NCI-H187 (cell line): ENCODE data around the gene APOC1.
A peak's percentile ranks its signal among the peaks of the same experiment; 100 is the strongest.
"Not testable (repeated sequence)": the region's sequence is repeated elsewhere in the genome, so short reads cannot be mapped to it uniquely, and the experiment has no call there.

Experiments
- DNase-seq, 2 experiments: peaks; one replicate each; lab custom pipeline; 2025; lab: John Stamatoyannopoulos, UW

The APOC1 gene

DNA sequence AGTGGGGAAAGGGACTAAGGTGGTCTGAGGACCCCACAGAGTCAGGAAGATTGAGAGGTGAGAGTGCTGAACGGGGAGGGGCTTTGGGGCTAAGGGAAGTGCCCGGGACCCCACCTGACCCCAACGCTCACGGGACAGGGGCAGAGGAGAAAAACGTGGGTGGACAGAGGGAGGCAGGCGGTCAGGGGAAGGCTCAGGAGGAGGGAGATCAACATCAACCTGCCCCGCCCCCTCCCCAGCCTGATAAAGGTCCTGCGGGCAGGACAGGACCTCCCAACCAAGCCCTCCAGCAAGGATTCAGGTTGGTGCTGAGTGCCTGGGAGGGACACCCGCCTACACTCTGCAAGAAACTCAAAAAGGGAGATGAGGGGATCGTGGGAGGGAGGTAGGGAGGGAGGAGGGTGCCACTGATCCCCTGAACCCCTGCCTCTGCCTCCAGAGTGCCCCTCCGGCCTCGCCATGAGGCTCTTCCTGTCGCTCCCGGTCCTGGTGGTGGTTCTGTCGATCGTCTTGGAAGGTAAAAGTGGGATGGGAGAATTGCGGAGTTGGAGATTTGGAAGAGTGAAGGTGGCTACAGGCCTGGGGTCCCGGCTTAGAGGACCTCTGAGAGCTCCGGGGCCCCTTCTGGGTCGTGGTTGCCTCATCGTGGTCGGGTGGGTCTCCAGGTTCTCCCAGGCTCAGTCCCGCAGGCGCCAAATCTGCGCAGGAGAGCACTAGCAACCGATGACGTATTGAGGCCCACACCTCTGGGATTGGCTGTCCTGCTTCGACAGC, at the start of gene APOC1:
TSS of gene APOC1 (plus strand) at position 176 of the 774 bp plus-strand sequence. CDS start at position 460, 284 bp downstream.
- peak; percentile 33 to 68 for DNase-seq

DNA sequence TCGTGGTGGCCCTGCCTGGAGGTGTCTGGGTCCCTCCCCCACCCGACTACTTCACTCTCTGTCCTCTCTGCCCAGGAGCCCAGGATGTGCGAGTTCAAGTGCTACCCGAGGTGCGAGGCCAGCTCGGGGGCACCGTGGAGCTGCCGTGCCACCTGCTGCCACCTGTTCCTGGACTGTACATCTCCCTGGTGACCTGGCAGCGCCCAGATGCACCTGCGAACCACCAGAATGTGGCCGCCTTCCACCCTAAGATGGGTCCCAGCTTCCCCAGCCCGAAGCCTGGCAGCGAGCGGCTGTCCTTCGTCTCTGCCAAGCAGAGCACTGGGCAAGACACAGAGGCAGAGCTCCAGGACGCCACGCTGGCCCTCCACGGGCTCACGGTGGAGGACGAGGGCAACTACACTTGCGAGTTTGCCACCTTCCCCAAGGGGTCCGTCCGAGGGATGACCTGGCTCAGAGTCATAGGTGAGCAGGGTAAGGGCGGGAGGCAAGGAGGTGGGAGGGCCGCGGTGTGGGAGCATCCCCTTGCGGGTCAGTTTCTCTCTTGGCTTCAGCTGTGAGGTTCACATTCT, 49.1 kb upstream of the APOC1 start:
- no peak for DNase-seq

DNA sequence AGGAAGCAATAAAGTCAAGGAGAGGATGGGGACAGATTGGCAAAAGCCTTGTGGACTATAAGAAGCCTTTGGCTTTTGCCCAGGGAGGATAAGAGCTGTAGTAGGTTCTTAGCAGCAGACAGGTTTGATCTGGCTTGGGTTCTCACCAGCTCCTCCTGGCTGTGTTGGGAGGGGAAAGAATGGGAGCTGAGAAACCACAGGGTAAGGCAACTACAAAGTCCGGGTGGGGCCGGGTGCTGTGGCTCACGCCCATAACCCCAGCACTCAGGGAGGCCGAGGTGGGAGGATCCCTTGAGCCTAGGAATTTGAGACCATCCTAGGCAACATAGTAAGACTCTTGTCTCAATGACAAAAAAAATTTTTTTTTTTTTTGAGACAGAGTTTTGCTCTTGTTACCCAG, 47.7 kb upstream of the APOC1 start:
- no peak for DNase-seq

- DNase-seq: no peak
Observed at GRCh38 chr19:44867578-44867977, 46.8 kb upstream of the APOC1 start.

DNA sequence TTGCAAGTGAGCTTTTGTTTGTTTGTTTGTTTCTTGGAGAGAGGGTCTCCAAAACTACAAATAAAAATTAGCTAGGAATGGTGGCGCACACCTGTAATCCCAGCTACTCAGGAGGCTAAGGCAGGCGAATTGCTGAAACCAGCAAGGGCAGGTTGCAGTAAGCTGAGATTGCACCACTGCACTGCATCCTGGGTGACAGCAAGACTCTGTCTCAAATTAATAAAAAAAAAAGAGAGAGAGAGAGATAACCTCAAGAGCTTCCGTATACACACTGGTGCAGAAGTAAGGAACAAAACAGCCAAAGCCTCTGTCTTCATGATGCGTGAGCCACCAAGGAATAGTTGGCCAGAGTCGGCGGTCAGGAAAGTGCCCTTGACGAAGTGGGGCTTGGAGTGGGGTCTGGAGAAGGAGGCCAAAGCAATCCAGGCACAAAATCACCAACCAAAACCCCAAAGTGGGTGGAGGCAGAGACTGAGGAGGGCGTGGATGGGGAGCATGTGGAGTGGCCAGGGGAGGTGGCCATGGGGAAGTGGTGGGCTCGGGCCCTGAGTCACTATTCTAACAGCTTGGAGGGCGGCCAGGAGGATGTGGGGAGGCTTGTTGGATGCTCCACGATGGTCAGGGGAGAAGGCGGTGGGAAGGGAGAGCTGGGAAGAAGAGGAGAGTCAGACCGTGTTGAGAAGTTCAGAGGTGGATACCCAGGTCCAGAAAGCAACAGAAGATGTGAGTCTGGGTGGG, 44.5 kb upstream of the APOC1 start:
- DNase-seq: no peak

- DNase-seq: no peak
Observed at GRCh38 chr19:44871809-44872208, 42.6 kb upstream of the APOC1 start.

- DNase-seq: no peak
Observed at GRCh38 chr19:44872661-44873060, 41.7 kb upstream of the APOC1 start.

DNA sequence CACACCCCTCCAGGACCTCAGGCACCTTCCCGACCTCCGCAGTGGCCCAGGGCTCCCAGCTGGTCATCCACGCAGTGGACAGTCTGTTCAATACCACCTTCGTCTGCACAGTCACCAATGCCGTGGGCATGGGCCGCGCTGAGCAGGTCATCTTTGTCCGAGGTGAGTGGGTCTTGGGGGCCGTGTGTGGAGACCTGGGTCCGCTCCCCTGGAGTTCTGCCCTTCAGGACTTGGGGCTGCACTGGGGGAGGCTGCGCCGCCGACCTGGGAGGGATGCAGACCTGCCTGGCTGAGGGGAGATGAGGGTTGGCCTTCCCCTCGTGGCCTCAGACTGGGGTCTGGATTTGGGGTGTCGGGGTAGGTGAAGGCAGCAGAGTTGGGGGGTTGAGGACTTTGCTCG, 40.1 kb upstream of the APOC1 start:
- no peak for DNase-seq

DNA sequence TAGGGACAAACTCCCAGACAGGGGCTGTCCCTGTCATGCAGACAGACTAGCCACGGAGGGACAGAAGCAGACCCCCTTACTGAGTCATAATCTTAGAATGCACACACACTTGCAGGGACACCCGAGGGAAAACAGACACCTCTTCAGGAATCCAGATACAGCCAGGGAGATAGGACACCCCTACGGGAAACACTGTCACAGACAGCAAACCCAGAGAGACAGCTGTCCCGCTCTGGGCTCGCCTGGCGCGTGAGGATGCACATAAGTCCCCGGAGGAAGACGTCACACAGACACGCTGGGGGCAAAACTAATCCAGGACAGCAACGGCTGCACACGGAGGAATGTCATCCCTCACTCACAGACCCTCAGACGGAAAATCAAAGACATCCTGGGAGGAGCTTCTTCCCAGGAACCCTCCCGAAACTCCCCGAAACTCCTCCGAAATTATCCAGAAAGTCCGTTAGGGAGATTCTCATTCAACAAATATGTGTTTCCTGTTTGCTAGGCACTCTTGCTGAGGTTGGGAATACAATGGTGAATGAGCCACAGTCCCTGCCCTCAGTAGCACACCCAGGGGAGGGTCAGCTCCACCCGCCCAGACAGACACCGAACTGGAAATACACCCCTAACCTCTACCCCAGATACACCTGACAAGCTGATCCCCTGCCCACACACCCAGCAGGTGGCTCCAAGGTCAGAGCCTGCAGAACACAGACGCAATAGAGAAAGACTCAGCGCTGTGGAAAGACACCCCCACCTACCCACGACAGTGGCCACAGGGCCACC, 38.5 kb upstream of the APOC1 start:
- no peak for DNase-seq

GRCh38 chr19:44876930-44877535, 37.4 kb upstream of the APOC1 start:
- DNase-seq: no peak

- DNase-seq: no peak
Observed at GRCh38 chr19:44878120-44878865, 36.1 kb upstream of the APOC1 start.

DNA sequence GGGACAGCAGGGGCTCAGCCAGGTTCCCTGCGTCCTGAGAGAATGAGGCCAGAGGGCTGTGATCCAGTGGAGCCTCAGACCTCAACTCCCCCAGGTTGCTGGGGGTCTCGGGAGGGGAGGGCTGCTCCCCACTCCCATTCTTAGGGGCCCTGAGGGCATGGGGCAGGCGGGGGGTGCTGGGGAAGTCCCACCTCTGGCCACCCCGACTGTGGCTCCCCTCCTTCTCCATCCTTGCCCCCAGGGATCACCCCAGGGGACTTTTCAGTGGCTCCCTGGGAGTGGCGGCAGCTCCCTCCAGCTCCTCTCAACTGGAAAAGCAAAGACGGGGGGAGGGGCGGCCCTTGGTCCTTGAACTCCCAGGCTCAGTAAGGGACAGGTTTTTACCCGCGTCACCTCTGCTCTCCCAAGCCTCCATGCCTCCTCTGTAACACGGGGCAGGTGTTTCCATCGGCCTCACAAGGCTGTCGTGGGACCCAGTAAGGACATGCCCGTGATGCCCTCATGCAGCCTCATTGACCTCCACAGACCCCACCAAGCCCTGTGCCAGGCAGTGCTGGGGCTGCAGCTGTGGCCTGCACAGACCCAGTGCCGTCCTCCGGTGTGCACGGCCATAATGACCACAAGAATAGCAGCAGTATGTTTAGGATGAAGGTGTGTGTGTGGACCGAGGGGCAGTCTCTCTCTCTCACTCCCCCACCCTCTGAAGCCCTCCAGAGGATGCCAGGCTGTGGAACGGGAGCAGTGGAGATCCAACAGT, 34.9 kb upstream of the APOC1 start:
- DNase-seq: no peak

DNA sequence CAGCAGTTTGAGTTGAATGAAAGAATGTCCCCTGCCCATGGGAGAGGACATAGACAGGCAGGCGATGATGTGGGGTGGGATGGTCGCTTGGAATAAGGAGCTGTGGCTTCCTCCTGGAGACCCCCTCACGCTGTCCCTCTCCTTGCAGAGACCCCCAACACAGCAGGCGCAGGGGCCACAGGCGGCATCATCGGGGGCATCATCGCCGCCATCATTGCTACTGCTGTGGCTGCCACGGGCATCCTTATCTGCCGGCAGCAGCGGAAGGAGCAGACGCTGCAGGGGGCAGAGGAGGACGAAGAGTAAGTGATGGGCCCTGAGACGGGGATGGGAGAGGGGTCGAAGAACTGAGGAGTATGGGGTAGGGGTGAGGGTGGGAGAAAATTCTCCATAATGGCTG, 32.3 kb upstream of the APOC1 start:
- no peak for DNase-seq

- not testable (repeated sequence) for DNase-seq
Observed at GRCh38 chr19:44882619-44883397, 31.6 kb upstream of the APOC1 start.

GRCh38 chr19:44883922-44884321, 30.5 kb upstream of the APOC1 start:
- no peak for DNase-seq

DNA sequence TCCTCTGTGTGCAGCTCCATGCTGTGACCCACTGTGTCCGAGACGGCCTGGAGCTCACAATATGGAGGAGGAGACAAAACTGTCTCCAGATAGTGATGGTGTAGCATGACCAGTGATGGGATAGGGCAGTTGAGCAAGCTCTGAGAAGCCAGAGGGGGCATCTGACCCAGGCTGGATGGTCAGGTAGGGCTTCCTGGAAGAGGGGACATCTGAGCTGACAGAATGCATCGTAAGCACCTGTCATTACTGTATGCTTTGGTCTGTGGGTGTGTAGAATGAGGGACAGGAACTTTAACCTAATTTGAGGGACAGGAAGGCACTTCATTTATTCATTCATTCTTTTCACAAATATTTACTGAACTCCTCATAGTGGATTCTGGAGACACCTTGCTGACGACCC, 29.8 kb upstream of the APOC1 start:
- DNase-seq: no peak

DNA sequence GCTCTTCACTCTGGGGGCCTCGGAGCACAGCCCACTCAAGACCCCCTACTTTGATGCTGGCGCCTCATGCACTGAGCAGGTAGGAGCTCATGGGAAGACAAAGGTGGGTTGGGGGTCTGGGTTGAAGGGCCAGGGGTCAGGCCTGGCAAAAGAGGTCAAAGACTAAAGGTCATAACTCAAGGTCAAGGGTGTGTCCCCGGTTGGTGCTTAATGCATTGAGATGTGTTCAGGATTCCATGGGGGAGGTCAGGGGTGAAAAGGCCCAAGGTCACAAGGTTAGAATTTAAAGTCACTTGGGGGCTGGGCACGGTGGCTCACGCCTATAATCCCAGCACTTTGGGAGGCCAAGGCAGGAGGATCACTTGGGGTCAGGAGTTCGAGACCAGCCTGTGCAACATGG, 28.3 kb upstream of the APOC1 start:
- DNase-seq: no peak

GRCh38 chr19:44887648-44888047, 26.8 kb upstream of the APOC1 start:
- DNase-seq: no peak

- DNase-seq: not testable (repeated sequence)
Observed at GRCh38 chr19:44888335-44888734, 26.1 kb upstream of the APOC1 start.
